Endometrium (tissue), 2 donors: ENCODE results near the gene NBPF1.
"Not testable (repeated sequence)": the region's sequence is repeated elsewhere in the genome, so short reads cannot be mapped to it uniquely, and the experiment has no call there.

ENCODE experiments used
- FAIRE-seq: peaks from 2 replicates; lab custom pipeline; 2012; peaks lifted over from hg19 to GRCh38; lab: Jason Lieb, UNC
- donor health status: control.
- donor health status: control.

NBPF1 gene

GRCh38 chr1:16512624-16513411 lies 100.5 kb downstream of the NBPF1 start:
- FAIRE-seq, result not testable (repeated sequence)
